K562 (cell line): Measurements from ENCODE around the gene MLXIPL. TPM values are rescaled to one million over a fixed set of nuclear protein-coding genes. Genes with fewer than 3 reads are reported as not detected.
"Not testable (repeated sequence)": the region's sequence is repeated elsewhere in the genome, so short reads cannot be mapped to it uniquely, and the experiment has no call there.

Source experiments
- ATAC-seq: fragments of 200-7000 bp; cut with Tn5 transposase; 3 replicates; pipeline ENCODE4 v1.9.1; 2020; ENCODE audit warnings: moderate library complexity
- BruUV-seq: library from RNA; stranded (reverse); fragments of 400-500 nt; replicated peaks from 2 replicates; lab custom pipeline; 2021; lab: Mats Ljungman, UMichigan
- CTCF ChIA-PET: fragments of 300-600 bp; formaldehyde crosslinking; extraction: SDS; loops from one replicate; lab custom pipeline; 2021; ENCODE audit warnings: low intra/inter-chr PET ratio; lab: Yijun Ruan, JAX
- POLR2A ChIA-PET: fragments of 300-600, 350-650 bp; sonication (Branson Sonifier 250); formaldehyde crosslinking; extraction: SDS; loops from one replicate; lab custom pipeline; 2021; ENCODE audit warnings: antibody characterized with exemption, inconsistent platforms; lab: Yijun Ruan, JAX
- DNase-seq, 4 experiments: peaks; one replicate each; pipeline versions ENCODE4 v3.0.0 to v3.0.0-alpha.2; 2011 to 2018; ENCODE audit warnings: low spot score in 3 of 4, mixed read lengths in 3 of 4; ENCODE audit errors: extremely low read depth in 1 of 4
- FAIRE-seq: peaks from 2 replicates; lab custom pipeline; 2011; peaks lifted over from hg19 to GRCh38; lab: Jason Lieb, UNC
- H2AFZ ChIP-seq: 2 replicates; pipeline ENCODE4 v1.6.0; 2011; ENCODE audit warnings: low read depth, low read length, control low read depth, inconsistent platforms
- H3K27ac ChIP-seq: fragments of 200-600 bp; 3 replicates; pipeline ENCODE4 v1.8.0; 2011; ENCODE audit warnings: low read depth, mild to moderate bottlenecking, control low read depth, inconsistent platforms, low read length, moderate library complexity, mixed read lengths; ENCODE audit errors: extremely low read depth
- H3K27me3 ChIP-seq, 2 experiments: fragments of 300-600 bp in 1 of 2; 2 replicates in 1 of 2; 3 replicates in 1 of 2; pipeline versions ENCODE4 v1.6.0 to v1.8.0; 2011; ENCODE audit warnings: inconsistent platforms in 2 of 2, low read length in 2 of 2, mild to moderate bottlenecking in 1 of 2, mixed read lengths in 1 of 2, moderate library complexity in 1 of 2; ENCODE audit not compliant: control insufficient read depth in 2 of 2, insufficient read depth in 2 of 2
- H3K36me3 ChIP-seq: fragments of 300-600 bp; 3 replicates; pipeline ENCODE4 v1.8.0; 2011; ENCODE audit warnings: mild to moderate bottlenecking, low read length, inconsistent platforms; ENCODE audit not compliant: control insufficient read depth, insufficient read depth
- H3K4me1 ChIP-seq, 2 experiments: fragments of 200-600 bp in 1 of 2; replicated peaks in 1 of 2; 2 replicates in 1 of 2; 3 replicates in 1 of 2; pipeline versions ENCODE4 v1.5.1 to v1.8.0; 2011; ENCODE audit warnings: inconsistent platforms in 2 of 2, low read length in 2 of 2, mild to moderate bottlenecking in 1 of 2, mixed read lengths in 1 of 2, moderate library complexity in 1 of 2; ENCODE audit not compliant: control insufficient read depth in 2 of 2, insufficient read depth in 2 of 2
- H3K4me2 ChIP-seq: 2 replicates; pipeline ENCODE4 v1.6.1; 2011; ENCODE audit warnings: low read length, control low read depth, inconsistent platforms, mixed read lengths; ENCODE audit not compliant: insufficient read depth
- H3K4me3 ChIP-seq: fragments of 200-600 bp; sonication (generic), shearing (Covaris generic); 2 replicates; pipeline ENCODE4 v1.5.1; 2016; ENCODE audit warnings: control low read depth, inconsistent platforms
- H3K79me2 ChIP-seq: fragments of 200-600 bp; 3 replicates; pipeline ENCODE4 v1.8.0; 2011; ENCODE audit warnings: low read length, inconsistent platforms; ENCODE audit not compliant: control insufficient read depth, insufficient read depth
- H3K9ac ChIP-seq, 2 experiments: 2 replicates each; pipeline versions ENCODE4 v1.6.0 to v1.6.1; 2011; ENCODE audit warnings: low read depth in 2 of 2, low read length in 2 of 2, control low read depth in 1 of 2, inconsistent platforms in 1 of 2, mild to moderate bottlenecking in 1 of 2, mixed read lengths in 1 of 2; ENCODE audit not compliant: insufficient read depth in 1 of 2
- H3K9me1 ChIP-seq: one replicate; pipeline ENCODE4 v1.6.0; 2011; ENCODE audit warnings: inconsistent platforms, mild to moderate bottlenecking, low read length, moderate library complexity; ENCODE audit not compliant: control insufficient read depth, insufficient read depth
- H3K9me3 ChIP-seq: replicated peaks from 2 replicates; pipeline ENCODE4 v1.5.1; 2011; ENCODE audit warnings: low read depth, low read length, inconsistent platforms; ENCODE audit not compliant: control insufficient read depth, insufficient read depth
- H4K20me1 ChIP-seq: replicated peaks from 2 replicates; pipeline ENCODE4 v1.6.1; 2011; ENCODE audit warnings: low read length, inconsistent platforms, mixed read lengths; ENCODE audit not compliant: control insufficient read depth, insufficient read depth
- ARNT ChIP-seq, 2 experiments: fragments of 450-650 bp; IDR thresholded peaks; 2 replicates each; pipeline ENCODE4 v1.6.1; 2016; ENCODE audit warnings: mild to moderate bottlenecking in 1 of 2
- CBFA2T2 ChIP-seq: fragments of 450-650 bp; conservative IDR thresholded peaks from 2 replicates; pipeline ENCODE4 v1.6.1; 2017; ENCODE audit warnings: mild to moderate bottlenecking
- ELF2 ChIP-seq: fragments of 250-450 bp; sonication (Bioruptor Pico); IDR thresholded peaks from 2 replicates; pipeline ENCODE4 v1.5.0; 2021; ENCODE audit warnings: mild to moderate bottlenecking
- KDM1A ChIP-seq, 2 experiments: fragments of 450-650 bp; IDR thresholded peaks; 2 replicates each; pipeline ENCODE4 v1.6.1; 2016; ENCODE audit warnings: mild to moderate bottlenecking in 2 of 2
- POLR2A ChIP-seq: fragments of 450-650 bp; conservative IDR thresholded peaks from 2 replicates; pipeline ENCODE4 v1.6.1; 2016
- POLR2G ChIP-seq: fragments of 200-400 bp; formaldehyde crosslinking; IDR thresholded peaks from 2 replicates; pipeline ENCODE4 v1.6.1; 2017; ENCODE audit warnings: low read depth, mild to moderate bottlenecking, antibody characterized with exemption, low read length, moderate library complexity
- ZNF121 ChIP-seq: sonication (generic); formaldehyde crosslinking; conservative IDR thresholded peaks from 2 replicates; pipeline ENCODE4 v1.8.0; 2022; ENCODE audit warnings: missing genetic modification reagents
- WGBS: fragments of 100-300 bp; shearing (Covaris generic); methylation state at CpG from one replicate; pipeline ENCODE4 v1.1.6; 2016; ENCODE audit warnings: low coverage, mixed read lengths; ENCODE audit not compliant: insufficient coverage; ENCODE audit errors: missing lambda C conversion rate; 5-methylcytosine and 5-hydroxymethylcytosine counted together
- in situ Hi-C: fragments of 300-500 bp; cut with MboI; formaldehyde crosslinking; loops from 4 replicates; pipeline ENCODE4 v1.15.0; 2018; ENCODE audit warnings: inconsistent platforms, mixed read lengths
- intact Hi-C: fragments of 100-400 bp; cut with micrococcal nuclease; formaldehyde crosslinking; loops from 2 replicates; pipeline ENCODE4 v1.14.2; 2022
- polyA plus RNA-seq, 8 experiments: library from polyadenylated mRNA; depleted of rRNA in 4 of 8; stranded (reverse) in 5 of 8; unstranded in 3 of 8; fragments of >200 nt; fragmentation: Nextera tagmentation in 2 of 8; fragmentation: Illumina TruSeq in 1 of 8; extraction: Ambion mirVana in 2 of 8; extraction: Trizol in 1 of 8; gene quantifications; 2 replicates each; pipeline versions ENCODE4 v1.2.1 to v1.2.3, GENCODE V29; 2011 to 2014; ENCODE audit warnings: inconsistent platforms in 1 of 8, missing spikeins in 1 of 8
- total RNA-seq, 7 experiments: library from RNA; depleted of rRNA in 6 of 7; stranded (reverse); fragments of >200 nt in 6 of 7; fragmentation: Illumina TruSeq in 2 of 7; extraction: Trizol in 2 of 7; gene quantifications; 2 replicates each; pipeline versions ENCODE4 v1.2.1 to v1.2.3, GENCODE V29; 2011 to 2021; ENCODE audit warnings: low replicate concordance in 1 of 7

The MLXIPL gene
- total and polyA plus RNA-seq, 9 of the 15 experiments (the other 6 are each of a cell fraction or from before 2014, with no cell fraction given) = 0.11 to 18.4 (median 1.4) TPM

- no peak for FAIRE-seq
- no peaks in the 10 kb centered on the region for H3K27me3 ChIP-seq
- intact Hi-C loops = no loop called here
Observed at GRCh38 chr7:73567140-73567539, 57.2 kb downstream of the MLXIPL start.

DNA sequence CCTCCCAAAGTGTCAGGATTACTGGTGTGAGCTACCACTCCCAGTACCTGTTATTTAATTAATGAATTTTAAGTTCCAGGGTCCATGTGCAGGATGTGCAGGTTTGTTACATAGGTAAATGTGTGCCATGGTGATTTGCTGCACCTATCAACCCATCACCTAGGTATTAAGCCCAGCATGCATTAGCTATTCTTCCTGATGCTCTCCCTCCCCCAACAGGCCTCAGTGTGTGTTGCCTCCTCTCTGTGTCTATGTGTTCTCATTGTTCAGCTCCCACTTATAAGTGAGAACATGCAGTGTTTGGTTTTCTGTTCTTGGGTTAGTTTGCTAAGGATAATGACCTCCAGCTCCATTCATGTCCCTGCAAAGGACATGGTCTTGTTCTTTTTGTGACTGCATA is 57.9 kb downstream of the MLXIPL start:
- POLR2A ChIA-PET = interaction anchor here (0.6 to 5.3 kb wide), 6 partner anchors 10 to 112 kb away, joined by 3 to 72 read pairs (median 4); partner anchors contain the start of genes BAZ1B and TBL2
- H3K4me3 ChIP-seq, CTCF ChIA-PET, H3K9me1 ChIP-seq, H3K9ac ChIP-seq, H3K4me2 ChIP-seq, H3K27me3 ChIP-seq, H3K27ac ChIP-seq, BruUV-seq, H3K9me3 ChIP-seq, H3K79me2 ChIP-seq, FAIRE-seq, ATAC-seq, intact Hi-C loops, H2AFZ ChIP-seq, in situ Hi-C loops, DNase-seq: not testable (repeated sequence)
- peaks cover 27% of the 10 kb centered on the region for H3K36me3 ChIP-seq
- peaks cover 22 to 28% of the 10 kb centered on the region in 2 experiments for H3K4me1 ChIP-seq
- H4K20me1 ChIP-seq = peaks cover 21% of the 10 kb centered on the region
- TF ChIP-seq KDM1A (IDR thresholded peaks at IDR 0.05) = 0 out of 4 replicates have a peak, but pooled peaks of 1 of the 2 experiments have one; percentile 20
- 0 out of 4 replicates have a peak, but pooled peaks of 1 of the 2 experiments have one; percentile 23 for TF ChIP-seq ARNT (IDR thresholded peaks at IDR 0.05)
- 0 out of 2 replicates have a peak, but pooled peaks have one; percentile 40 for TF ChIP-seq ELF2 (CRISPR knock-in tag)
- TF ChIP-seq POLR2A = 0 out of 2 replicates have a peak, but pooled peaks have one; percentile 32

More at GRCh38 chr7:73567140-73567539, 57.2 kb downstream of the MLXIPL start:
- Histone ChIP-seq H4K20me1 (peaks cover 21% of the 10 kb centered on the region), H3K4me1 (peaks cover 17 to 22% of the 10 kb centered on the region in 2 experiments), H2AFZ (no peak overlapping the region), H3K9me3 (no peaks in the 10 kb centered on the region), H3K36me3 (peaks cover 34% of the 10 kb centered on the region), H3K4me2 (no peak overlapping the region), H3K27ac (no peak overlapping the region), H3K9ac (no peak overlapping the region), H3K4me3 (no peak overlapping the region), H3K9me1 (no peaks in the 10 kb centered on the region), H3K79me2 (peaks cover 8% of the 10 kb centered on the region; the same call in 2 of the 3 replicates)
- TF ChIP-seq POLR2G (0 out of 2 replicates have a peak, but pooled peaks have one; percentile 36), ZNF121 (CRISPR knock-in tag) (peak; percentile 36), CBFA2T2 (no peak)
- CTCF ChIA-PET = no interaction called here
- POLR2A ChIA-PET = interaction anchor here (0.9 to 5.3 kb wide), 6 partner anchors 7 to 144 kb away, joined by 3 to 72 read pairs (median 4); partner anchors contain the start of genes BAZ1B and TBL2
- ATAC-seq (no peak), DNase-seq (no peak)
- WGBS = 56% methylated on average over 4 of the region's 4 CpGs
- in situ Hi-C loops = no loop called here
- no TSS peak for BruUV-seq
